Brain microvascular endothelial cell (primary cell): ENCODE results near the gene CALB2.

ENCODE experiments used
- DNase-seq: peaks from one replicate; pipeline ENCODE4 v3.0.0-alpha.2; 2020
- H3K27ac ChIP-seq: fragments of 250-450 bp; sonication (Bioruptor Pico); 2 replicates; pipeline ENCODE4 v1.5.1; 2020; ENCODE audit warnings: mild to moderate bottlenecking, moderate library complexity
- H3K27me3 ChIP-seq: fragments of 250-450 bp; sonication (Bioruptor Pico); replicated peaks from 2 replicates; pipeline ENCODE4 v1.5.1; 2020; ENCODE audit warnings: mild to moderate bottlenecking
- H3K36me3 ChIP-seq: fragments of 250-450 bp; sonication (Bioruptor Pico); replicated peaks from 2 replicates; pipeline ENCODE4 v1.5.1; 2020; ENCODE audit warnings: mild to moderate bottlenecking
- H3K4me3 ChIP-seq: 2 replicates; pipeline ENCODE4 v1.5.1; 2011; ENCODE audit warnings: low read depth, mild to moderate bottlenecking, control low read depth, low read length, moderate library complexity
- in situ Hi-C: cut with HindIII; loops from 2 replicates; pipeline ENCODE4 v1.10.0; 2017; ENCODE audit warnings: low sequenced_read_pairs, low pct_ligation_motif_present
- TF ChIP-seq, protein P1 (sequence below): IDR thresholded peaks from 2 replicates; pipeline ENCODE4 v1.5.1; 2011; ENCODE audit warnings: low read depth, mild to moderate bottlenecking, moderate library complexity, low read length, control low read depth, inconsistent platforms; ENCODE audit errors: missing control alignments

The CALB2 gene

DNA sequence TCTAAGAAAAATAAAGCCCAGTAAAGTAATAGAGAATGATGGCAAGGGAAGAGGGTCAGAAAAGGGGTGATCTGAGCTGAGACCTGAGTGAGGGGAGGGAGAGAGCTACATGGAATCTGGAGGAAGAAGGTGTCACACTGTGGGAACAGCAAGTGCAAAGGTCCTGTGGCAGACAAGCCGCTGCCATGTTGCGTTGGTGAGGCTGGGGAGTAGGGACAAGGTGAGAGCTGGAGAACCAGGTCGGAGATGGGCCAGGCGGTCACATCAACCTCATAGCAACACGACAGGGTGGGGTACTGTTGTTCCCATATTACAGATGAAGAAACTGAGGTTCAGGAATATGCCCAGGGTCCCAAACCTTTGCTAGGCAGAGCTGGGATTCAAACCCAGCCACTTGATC lies 16.6 kb upstream of the CALB2 start:
- Histone ChIP-seq H3K36me3 (no peaks in the 10 kb centered on the region), H3K4me3 (no peak overlapping the region), H3K27ac (no peak overlapping the region), H3K27me3 (no peaks in the 10 kb centered on the region)
- TF ChIP-seq, protein P1, sequence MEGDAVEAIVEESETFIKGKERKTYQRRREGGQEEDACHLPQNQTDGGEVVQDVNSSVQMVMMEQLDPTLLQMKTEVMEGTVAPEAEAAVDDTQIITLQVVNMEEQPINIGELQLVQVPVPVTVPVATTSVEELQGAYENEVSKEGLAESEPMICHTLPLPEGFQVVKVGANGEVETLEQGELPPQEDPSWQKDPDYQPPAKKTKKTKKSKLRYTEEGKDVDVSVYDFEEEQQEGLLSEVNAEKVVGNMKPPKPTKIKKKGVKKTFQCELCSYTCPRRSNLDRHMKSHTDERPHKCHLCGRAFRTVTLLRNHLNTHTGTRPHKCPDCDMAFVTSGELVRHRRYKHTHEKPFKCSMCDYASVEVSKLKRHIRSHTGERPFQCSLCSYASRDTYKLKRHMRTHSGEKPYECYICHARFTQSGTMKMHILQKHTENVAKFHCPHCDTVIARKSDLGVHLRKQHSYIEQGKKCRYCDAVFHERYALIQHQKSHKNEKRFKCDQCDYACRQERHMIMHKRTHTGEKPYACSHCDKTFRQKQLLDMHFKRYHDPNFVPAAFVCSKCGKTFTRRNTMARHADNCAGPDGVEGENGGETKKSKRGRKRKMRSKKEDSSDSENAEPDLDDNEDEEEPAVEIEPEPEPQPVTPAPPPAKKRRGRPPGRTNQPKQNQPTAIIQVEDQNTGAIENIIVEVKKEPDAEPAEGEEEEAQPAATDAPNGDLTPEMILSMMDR = no peak
- DNase-seq = no peak
- in situ Hi-C loops = no loop called here

DNA sequence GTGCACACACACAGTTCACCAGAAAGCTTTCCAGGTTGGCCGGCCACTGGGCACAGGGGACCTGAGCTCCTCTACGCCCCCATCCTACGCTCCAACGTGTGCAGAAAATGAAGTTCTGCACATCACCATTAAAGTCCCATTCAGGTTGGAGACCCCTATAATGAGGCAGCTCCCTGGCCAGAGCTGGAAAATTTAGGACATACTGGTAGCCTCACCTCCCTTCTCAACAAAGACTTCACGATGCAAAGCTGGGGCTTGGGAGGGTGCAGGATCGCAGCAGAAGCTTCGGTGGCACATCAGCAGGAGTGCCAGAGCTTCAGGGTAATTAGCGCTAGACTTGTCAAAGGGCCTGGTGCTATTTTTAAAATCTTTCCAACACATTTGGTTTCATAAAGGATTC lies 15.4 kb upstream of the CALB2 start:
- Histone ChIP-seq H3K4me3 (no peak overlapping the region), H3K27me3 (no peaks in the 10 kb centered on the region), H3K36me3 (no peaks in the 10 kb centered on the region), H3K27ac (no peak overlapping the region)
- in situ Hi-C loops = no loop called here
- no peak for DNase-seq
- TF ChIP-seq, protein P1 = no peak

DNA sequence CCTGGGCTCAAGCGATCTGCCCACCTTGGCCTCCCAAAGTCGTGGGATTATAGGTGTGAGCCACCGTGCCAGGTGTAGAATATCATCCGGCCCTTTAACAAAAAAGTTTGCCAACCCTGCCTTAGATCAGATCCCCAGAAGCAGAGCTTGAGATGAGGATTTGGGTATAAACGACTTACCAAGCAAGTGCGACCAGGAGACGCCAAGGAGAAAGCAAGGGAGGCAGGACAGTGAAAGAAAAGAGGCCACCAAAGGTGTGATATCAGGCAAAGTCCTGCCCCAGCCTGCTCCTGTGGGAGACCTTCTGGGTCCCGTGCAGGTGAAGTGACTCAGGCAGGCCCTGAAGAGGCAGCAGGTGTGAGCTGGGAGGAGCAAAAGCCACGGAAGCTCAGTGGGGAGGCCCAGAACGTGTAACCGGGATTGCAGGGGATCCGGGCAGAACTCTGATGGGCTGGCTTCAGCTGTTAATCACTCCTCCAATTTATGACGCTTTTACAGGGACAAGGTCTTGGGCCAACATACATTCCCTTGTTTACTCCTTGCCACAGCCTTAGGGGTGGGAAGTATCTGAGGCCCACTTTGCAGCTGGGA lies 14.1 kb upstream of the CALB2 start:
- Histone ChIP-seq H3K27me3 (no peaks in the 10 kb centered on the region), H3K27ac (no peak overlapping the region), H3K4me3 (no peak overlapping the region), H3K36me3 (no peaks in the 10 kb centered on the region)
- no peak for DNase-seq
- TF ChIP-seq, protein P1 = no peak
- in situ Hi-C loops = no loop called here

DNA sequence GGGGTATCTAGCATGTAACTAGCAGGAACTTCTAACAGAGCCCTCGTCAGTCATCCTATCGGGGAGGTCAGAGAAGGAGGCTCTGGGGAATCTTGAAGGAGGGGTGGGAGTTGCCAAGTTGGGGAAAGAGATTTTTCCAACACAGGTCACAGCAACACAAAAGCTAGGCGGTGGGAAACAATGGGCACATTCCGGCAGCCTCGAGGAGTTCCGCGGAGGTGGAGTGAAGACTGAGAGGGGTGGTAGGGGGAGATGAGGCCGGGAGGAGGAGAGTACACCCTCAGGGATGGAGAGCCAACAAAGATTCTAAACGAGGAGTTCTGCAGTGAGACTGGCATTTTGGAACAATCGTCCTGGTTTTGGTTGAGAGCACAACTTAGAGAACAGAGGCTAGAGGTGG lies 13.5 kb upstream of the CALB2 start:
- no peak overlapping the region for H3K4me3 ChIP-seq
- no peaks in the 10 kb centered on the region for H3K27me3 ChIP-seq
- H3K27ac ChIP-seq = no peak overlapping the region
- no peak for DNase-seq
- H3K36me3 ChIP-seq = no peaks in the 10 kb centered on the region
- TF ChIP-seq, protein P1 = no peak
- in situ Hi-C loops = no loop called here

DNA sequence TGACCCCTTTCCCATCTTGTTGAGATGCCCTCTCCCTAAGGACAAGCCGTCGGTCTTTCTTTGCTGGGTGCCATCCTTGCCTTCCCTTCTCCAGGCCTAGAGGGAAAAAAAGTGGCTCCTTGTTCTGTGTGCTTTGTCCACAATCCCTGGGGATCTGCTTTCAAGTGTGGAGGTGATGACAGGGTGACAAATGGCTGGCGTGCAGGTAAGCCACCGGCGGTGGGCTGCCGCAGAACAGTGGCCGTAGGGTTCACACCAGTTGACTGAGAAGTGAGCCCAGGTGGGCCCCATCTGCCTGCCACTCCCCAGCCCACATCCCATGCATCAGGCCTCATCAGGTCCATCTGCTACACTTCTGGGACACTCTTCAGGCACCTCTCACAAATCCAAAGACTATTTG lies 11.4 kb upstream of the CALB2 start:
- no peak for DNase-seq
- H3K36me3 ChIP-seq = no peaks in the 10 kb centered on the region
- no peak overlapping the region for H3K4me3 ChIP-seq
- TF ChIP-seq, protein P1 = no peak
- H3K27me3 ChIP-seq = no peaks in the 10 kb centered on the region
- no peak overlapping the region for H3K27ac ChIP-seq
- in situ Hi-C loops = no loop called here
